AG10803 (cell line): Measurements from ENCODE around the gene DNAJC16.
"Not testable (repeated sequence)": the region's sequence is repeated elsewhere in the genome, so short reads cannot be mapped to it uniquely, and the experiment has no call there.

Experiments used
- DNase-seq: peaks from one replicate; pipeline ENCODE4 v3.0.0; 2010; ENCODE audit warnings: low read depth
- H3K4me3 ChIP-seq: 2 replicates; pipeline ENCODE4 v1.5.1; 2011; ENCODE audit warnings: mild to moderate bottlenecking, low read length, control low read depth
- TF ChIP-seq, protein P1 (sequence below): conservative IDR thresholded peaks from 2 replicates; pipeline ENCODE4 v1.5.1; 2011; ENCODE audit warnings: mild to moderate bottlenecking, low read length, control low read depth, inconsistent platforms

DNAJC16 gene

DNA sequence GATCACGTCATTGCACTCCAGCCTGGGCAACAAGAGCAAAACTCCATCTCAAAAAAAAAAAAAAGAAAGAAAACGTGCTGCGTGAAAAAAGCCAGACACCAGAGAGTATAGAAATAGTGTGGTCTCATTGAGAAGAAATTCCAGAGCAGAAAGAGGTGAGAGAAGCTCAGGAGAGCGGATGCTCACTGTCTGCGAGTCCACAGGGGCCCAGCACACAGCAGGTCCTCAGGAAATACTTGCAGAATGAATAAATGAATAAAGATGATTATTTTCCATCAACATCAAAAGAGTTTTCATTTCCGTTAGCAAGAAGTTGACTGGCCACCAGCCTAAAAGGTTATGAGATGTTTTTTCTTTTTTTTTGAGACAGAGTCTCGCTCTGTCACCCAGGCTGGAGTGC, 17.1 kb upstream of the DNAJC16 start:
- TF ChIP-seq, protein P1, sequence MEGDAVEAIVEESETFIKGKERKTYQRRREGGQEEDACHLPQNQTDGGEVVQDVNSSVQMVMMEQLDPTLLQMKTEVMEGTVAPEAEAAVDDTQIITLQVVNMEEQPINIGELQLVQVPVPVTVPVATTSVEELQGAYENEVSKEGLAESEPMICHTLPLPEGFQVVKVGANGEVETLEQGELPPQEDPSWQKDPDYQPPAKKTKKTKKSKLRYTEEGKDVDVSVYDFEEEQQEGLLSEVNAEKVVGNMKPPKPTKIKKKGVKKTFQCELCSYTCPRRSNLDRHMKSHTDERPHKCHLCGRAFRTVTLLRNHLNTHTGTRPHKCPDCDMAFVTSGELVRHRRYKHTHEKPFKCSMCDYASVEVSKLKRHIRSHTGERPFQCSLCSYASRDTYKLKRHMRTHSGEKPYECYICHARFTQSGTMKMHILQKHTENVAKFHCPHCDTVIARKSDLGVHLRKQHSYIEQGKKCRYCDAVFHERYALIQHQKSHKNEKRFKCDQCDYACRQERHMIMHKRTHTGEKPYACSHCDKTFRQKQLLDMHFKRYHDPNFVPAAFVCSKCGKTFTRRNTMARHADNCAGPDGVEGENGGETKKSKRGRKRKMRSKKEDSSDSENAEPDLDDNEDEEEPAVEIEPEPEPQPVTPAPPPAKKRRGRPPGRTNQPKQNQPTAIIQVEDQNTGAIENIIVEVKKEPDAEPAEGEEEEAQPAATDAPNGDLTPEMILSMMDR = no peak
- DNase-seq = no peak
- no peak overlapping the region for H3K4me3 ChIP-seq

DNA sequence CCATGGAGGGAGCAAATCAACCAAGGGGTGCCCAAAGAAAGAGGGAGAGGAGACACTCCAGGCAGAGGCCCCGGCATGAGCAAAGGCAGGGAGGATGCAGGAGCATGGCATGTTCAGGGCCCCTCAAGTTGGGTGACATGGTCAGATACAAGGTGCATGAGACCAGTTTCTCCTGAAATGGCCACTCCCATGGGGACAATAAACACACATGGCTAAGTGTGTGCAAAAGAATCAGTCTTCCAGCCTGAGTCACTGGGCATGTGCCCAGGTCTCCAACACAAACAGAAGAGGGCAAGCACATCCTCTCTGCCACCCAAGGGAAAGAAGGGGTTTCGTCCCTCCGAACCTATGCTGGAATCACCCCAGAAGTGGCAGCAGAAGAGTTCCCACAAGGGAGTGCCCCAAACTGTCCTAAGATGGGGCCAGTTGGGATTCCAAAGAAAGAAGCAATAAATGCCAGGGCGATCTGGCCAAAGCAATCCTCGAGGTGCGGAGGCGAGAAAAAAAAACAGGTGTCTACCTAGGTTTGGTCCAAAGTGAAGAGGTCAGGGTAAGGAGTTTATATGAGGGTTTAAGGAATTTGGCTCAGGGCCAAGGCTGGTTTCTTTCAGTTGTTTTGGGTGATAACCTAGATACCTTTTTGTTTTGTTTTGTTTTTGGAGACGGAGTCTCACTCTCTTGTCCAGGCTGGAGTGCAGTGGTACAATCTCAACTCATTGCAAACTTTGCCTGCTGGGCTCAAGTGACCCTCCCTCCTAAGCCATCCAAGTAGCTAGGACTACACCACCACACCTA, 15.8 kb upstream of the DNAJC16 start:
- TF ChIP-seq, protein P1 = no peak
- no peak overlapping the region for H3K4me3 ChIP-seq
- peak; percentile 44 for DNase-seq

GRCh38 chr1:15513192-15513591, 13.5 kb upstream of the DNAJC16 start:
- TF ChIP-seq, protein P1 = no peak
- H3K4me3 ChIP-seq = no peak overlapping the region
- DNase-seq = no peak

GRCh38 chr1:15513919-15514318, 12.7 kb upstream of the DNAJC16 start:
- TF ChIP-seq, protein P1 = no peak

GRCh38 chr1:15514557-15514956, 12.1 kb upstream of the DNAJC16 start:
- DNase-seq, H3K4me3 ChIP-seq: not testable (repeated sequence)

More at GRCh38 chr1:15513919-15514318, 12.7 kb upstream of the DNAJC16 start:
- no peak for DNase-seq
- no peak overlapping the region for H3K4me3 ChIP-seq

- no peak overlapping the region for H3K4me3 ChIP-seq
- TF ChIP-seq, protein P1 = no peak
- no peak for DNase-seq
These were observed 11.5 kb upstream of the DNAJC16 start for GRCh38 chr1:15515022-15515663.

DNA sequence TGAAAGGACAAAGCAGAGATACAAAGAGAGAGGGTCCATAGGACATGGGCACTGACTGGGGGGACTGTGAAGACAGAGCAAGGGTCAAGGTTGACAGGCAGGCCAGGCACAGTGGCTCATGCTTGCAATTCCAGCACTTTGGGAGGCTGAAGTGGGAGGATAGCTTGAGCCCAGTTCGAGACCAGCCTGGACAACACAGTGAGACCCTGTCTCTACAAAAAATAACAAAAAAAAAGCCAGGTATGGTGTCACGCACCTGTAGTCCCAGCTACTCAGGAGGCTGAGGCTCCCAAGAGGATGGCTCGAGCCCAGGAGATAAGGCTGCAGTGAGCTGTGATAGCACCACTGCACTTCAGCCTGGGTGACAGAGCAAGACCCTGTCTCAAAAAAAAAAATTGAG, 7.0 kb upstream of the DNAJC16 start:
- TF ChIP-seq, protein P1 = no peak
- no peak overlapping the region for H3K4me3 ChIP-seq
- no peak for DNase-seq

GRCh38 chr1:15521206-15521906, 5.3 kb upstream of the DNAJC16 start:
- not testable (repeated sequence) for DNase-seq, H3K4me3 ChIP-seq
